ENCODE results near the gene NUTM2F. TPM values are rescaled to one million over a fixed set of nuclear protein-coding genes. Genes with fewer than 3 reads are reported as not detected.
"Not testable (repeated sequence)": the region's sequence is repeated elsewhere in the genome, so short reads cannot be mapped to it uniquely, and the experiment has no call there.

The NUTM2F gene
- total and polyA plus RNA-seq, 2 donors from 2014 or later: not detected

DNA sequence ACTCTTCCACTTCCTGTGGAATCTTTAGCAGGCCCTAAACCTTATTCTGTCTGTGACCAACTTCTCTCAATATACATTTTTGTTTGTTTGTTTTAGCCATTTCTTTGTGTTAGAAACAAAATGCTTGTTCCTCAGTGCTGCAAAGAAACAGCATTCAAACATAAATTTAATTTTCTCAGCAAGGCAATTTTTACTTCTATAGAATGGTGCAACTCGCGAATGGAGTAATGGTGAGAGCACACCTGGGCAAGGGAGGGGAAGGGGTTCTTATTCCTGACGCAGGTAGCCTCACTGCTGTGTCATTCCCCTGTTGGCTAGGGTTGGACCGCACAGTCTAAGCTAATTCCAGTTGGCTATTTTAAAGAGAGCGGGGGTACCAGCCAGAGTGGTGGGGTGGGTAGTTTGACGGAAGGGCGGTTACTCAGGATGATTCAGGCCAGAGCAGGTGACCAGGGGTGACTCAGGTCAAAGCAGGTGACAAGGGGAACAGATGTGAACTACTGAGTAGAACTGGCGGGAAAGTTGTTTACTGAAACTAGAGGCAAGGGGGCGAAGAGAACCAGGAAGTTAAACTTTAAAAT, 47.9 kb downstream of the NUTM2F start:
- Histone ChIP-seq H3K9me3 (ENCODE audit: control insufficient read depth in 2 of 3, insufficient read depth in 1 of 3, low read length in 3 of 3) (no peaks in the 10 kb centered on the region), H3K36me3 (ENCODE audit: control insufficient read depth in 2 of 3, insufficient read depth in 3 of 3, low read length in 3 of 3) (peaks cover 0 to 5% (median 0%) of the 10 kb centered on the region in 3 donors), H3K4me3 (ENCODE audit: low read length in 3 of 3) (no peak overlapping the region), H3K4me1 (ENCODE audit: control insufficient read depth in 2 of 3, insufficient read depth in 2 of 3, low read depth in 1 of 3, low read length in 3 of 3) (no peaks in the 10 kb centered on the region), H3K27me3 (ENCODE audit: control insufficient read depth, insufficient read depth, low read length) (no peaks in the 10 kb centered on the region), H3K9ac (ENCODE audit: low read length in 3 of 3) (no peak overlapping the region), H3K27ac (ENCODE audit: low read depth in 2 of 2, low read length in 2 of 2) (no peak overlapping the region)
- TF ChIP-seq, protein P1, sequence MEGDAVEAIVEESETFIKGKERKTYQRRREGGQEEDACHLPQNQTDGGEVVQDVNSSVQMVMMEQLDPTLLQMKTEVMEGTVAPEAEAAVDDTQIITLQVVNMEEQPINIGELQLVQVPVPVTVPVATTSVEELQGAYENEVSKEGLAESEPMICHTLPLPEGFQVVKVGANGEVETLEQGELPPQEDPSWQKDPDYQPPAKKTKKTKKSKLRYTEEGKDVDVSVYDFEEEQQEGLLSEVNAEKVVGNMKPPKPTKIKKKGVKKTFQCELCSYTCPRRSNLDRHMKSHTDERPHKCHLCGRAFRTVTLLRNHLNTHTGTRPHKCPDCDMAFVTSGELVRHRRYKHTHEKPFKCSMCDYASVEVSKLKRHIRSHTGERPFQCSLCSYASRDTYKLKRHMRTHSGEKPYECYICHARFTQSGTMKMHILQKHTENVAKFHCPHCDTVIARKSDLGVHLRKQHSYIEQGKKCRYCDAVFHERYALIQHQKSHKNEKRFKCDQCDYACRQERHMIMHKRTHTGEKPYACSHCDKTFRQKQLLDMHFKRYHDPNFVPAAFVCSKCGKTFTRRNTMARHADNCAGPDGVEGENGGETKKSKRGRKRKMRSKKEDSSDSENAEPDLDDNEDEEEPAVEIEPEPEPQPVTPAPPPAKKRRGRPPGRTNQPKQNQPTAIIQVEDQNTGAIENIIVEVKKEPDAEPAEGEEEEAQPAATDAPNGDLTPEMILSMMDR (IDR thresholded peaks at IDR 0.05; ENCODE audit: borderline replicate concordance, extremely low read depth, insufficient read depth): no peak
- intact Hi-C loops (cut with DNase I): no loop called here
- FAIRE-seq (no peak), DNase-seq (no peak)

DNA sequence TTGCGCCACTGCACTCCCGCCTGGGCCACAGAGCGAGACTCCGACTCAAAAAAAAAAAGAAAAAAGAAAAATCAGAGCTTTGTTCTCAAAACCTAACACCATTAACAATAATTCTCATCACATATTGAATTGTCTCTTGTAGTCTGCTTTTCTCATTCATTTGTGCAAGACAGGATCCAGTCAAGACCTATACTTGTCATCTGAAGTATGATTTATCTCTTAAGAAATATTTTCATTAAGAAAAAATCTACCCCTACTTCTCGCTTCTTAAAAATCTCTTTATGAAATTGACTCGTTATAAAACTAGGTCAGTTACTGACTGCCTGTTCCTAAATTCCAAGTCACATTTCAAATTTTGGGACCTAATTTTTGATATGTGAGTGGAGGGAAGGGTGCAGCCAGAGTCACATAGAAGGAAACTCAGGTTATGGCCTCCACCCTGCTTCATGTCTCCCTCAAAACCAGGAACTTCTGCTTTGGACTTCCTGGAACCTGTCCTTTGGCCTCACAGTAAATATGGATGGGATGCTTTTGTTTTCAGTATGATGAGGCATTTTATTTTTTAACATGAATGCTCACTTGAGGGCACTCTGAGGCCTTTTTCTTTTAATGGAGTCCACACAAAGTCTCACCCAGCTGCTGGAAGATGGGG, 50.4 kb downstream of the NUTM2F start:
- Histone ChIP-seq H3K9me3 (ENCODE audit: control insufficient read depth in 2 of 3, insufficient read depth in 1 of 3, low read length in 3 of 3) (no peaks in the 10 kb centered on the region), H3K27me3 (ENCODE audit: control insufficient read depth, insufficient read depth, low read length) (no peaks in the 10 kb centered on the region), H3K27ac (ENCODE audit: low read depth in 2 of 2, low read length in 2 of 2) (no peak overlapping the region), H3K4me3 (ENCODE audit: low read length in 3 of 3) (no peak overlapping the region), H3K4me1 (ENCODE audit: control insufficient read depth in 2 of 3, insufficient read depth in 2 of 3, low read depth in 1 of 3, low read length in 3 of 3) (no peaks in the 10 kb centered on the region), H3K36me3 (ENCODE audit: control insufficient read depth in 2 of 3, insufficient read depth in 3 of 3, low read length in 3 of 3) (peaks cover 0 to 5% (median 0%) of the 10 kb centered on the region in 3 donors), H3K9ac (ENCODE audit: low read length in 3 of 3) (no peak overlapping the region)
- TF ChIP-seq, protein P1 (IDR thresholded peaks at IDR 0.05; ENCODE audit: borderline replicate concordance, extremely low read depth, insufficient read depth): no peak
- no peak for FAIRE-seq
- intact Hi-C loops (cut with DNase I): no loop called here
- no peak for DNase-seq

DNA sequence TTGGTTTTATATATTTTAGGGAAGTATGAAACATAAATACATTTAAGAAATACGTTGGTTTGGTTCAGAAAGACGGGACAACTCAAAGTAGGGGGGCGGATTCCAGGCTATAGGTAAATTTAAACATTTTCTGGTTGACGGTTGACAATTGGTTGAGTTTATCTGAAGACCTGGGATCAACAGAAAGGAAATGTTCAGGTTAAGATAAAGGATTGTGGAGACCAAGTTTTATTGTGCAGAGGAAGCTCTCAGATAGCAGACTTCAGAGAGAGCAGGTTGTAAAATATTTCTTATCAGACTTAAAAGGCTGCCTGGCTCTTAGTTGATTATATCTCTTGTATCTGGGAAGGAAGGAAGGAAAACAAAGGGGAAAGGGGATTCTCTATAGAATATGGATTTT, 51.4 kb downstream of the NUTM2F start:
- H3K9me3 ChIP-seq (ENCODE audit: control insufficient read depth in 2 of 3, insufficient read depth in 1 of 3, low read length in 3 of 3); FAIRE-seq; H3K4me1 ChIP-seq (ENCODE audit: control insufficient read depth in 2 of 3, insufficient read depth in 2 of 3, low read depth in 1 of 3, low read length in 3 of 3); H3K36me3 ChIP-seq (ENCODE audit: control insufficient read depth in 2 of 3, insufficient read depth in 3 of 3, low read length in 3 of 3); intact Hi-C loops (cut with DNase I); H3K9ac ChIP-seq (ENCODE audit: low read length in 3 of 3); H3K4me3 ChIP-seq (ENCODE audit: low read length in 3 of 3); H3K27ac ChIP-seq (ENCODE audit: low read depth in 2 of 2, low read length in 2 of 2); DNase-seq; H3K27me3 ChIP-seq (ENCODE audit: control insufficient read depth, insufficient read depth, low read length): not testable (repeated sequence)

DNA sequence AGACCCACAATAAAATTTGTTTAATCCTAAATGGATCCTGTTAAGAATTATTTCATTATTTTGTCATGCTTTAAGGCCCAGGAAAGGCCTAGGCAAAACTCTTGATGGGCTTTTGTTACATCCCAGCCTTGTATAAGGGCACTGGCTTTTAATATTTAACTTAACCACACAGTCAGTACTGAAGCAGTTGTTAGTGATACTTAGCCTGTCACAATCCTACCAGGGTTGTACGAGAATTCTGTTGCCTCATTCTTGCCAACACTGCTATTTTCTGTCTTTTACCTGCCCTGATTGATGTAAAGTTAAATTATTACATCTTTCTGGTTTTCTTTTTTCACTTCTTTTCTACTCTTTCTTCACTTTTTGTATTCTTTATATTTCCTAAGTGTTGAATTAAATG, 58.4 kb downstream of the NUTM2F start:
- Histone ChIP-seq H3K4me1 (ENCODE audit: control insufficient read depth in 2 of 3, insufficient read depth in 2 of 3, low read depth in 1 of 3, low read length in 3 of 3) (no peaks in the 10 kb centered on the region), H3K9me3 (ENCODE audit: control insufficient read depth in 2 of 3, insufficient read depth in 1 of 3, low read length in 3 of 3) (peaks cover 0 to 1% (median 0%) of the 10 kb centered on the region in 3 donors), H3K27me3 (ENCODE audit: control insufficient read depth, insufficient read depth, low read length) (no peaks in the 10 kb centered on the region), H3K36me3 (ENCODE audit: control insufficient read depth in 2 of 3, insufficient read depth in 3 of 3, low read length in 3 of 3) (no peaks in the 10 kb centered on the region), H3K27ac (ENCODE audit: low read depth in 2 of 2, low read length in 2 of 2) (no peak overlapping the region), H3K4me3 (ENCODE audit: low read length in 3 of 3) (no peak overlapping the region), H3K9ac (ENCODE audit: low read length in 3 of 3) (no peak overlapping the region)
- FAIRE-seq (no peak), DNase-seq (no peak)
- TF ChIP-seq, protein P1 (IDR thresholded peaks at IDR 0.05; ENCODE audit: borderline replicate concordance, extremely low read depth, insufficient read depth): no peak
- intact Hi-C loops (cut with DNase I): no loop called here
